Esophagus muscularis mucosa (tissue), 3 donors: ENCODE data around the gene CFHR2.

Source experiments
- POLR2A ChIP-seq: fragments of 450-650 bp; IDR thresholded peaks from one replicate; pipeline ENCODE4 v1.6.1; 2017; ENCODE audit warnings: antibody characterized with exemption, moderate library complexity, mild to moderate bottlenecking, low read depth
- TF ChIP-seq, protein P1 (sequence below), 3 experiments: fragments of 200-600 bp in 2 of 3; fragments of 450-650 bp in 1 of 3; sonication (generic) in 2 of 3; IDR thresholded peaks; one replicate each; pipeline ENCODE4 v1.5.1; 2017 to 2019; ENCODE audit warnings: antibody characterized with exemption in 3 of 3, mild to moderate bottlenecking in 2 of 3, moderate library complexity in 1 of 3

DNA sequence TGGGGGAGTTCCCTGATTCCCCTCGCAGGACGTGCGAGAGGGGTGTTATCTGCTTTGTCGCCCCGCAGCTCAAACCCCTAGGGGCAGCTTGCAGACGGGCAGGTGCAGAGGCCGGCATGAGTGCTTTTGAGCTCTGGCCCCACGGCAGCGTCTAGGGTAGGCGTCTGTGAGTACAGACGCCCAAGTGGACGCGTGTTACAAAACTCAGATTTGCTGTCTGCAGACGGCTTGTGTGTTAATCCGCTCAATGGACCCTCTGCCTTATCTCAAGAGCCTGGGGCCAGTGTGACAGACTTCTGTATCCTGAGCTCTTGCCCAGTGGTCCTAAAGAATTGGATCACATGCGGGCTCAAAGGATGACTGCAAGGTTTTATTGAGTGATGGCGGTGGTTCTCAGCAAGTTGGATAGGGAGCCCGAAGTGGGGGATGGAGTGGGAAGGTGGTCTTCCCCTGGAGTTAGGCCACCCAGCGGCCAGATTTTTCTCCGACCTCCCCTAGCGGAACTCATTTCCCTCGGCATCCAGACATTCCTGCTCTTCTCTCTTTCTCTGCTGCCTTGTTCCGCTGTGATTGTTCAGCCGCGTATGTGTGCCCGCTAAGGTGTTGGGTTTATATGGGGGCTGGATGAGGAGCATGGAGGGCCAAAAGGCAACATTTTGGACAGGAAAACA lies 46.2 kb upstream of the CFHR2 start:
- no peak for TF ChIP-seq POLR2A
- TF ChIP-seq, protein P1, sequence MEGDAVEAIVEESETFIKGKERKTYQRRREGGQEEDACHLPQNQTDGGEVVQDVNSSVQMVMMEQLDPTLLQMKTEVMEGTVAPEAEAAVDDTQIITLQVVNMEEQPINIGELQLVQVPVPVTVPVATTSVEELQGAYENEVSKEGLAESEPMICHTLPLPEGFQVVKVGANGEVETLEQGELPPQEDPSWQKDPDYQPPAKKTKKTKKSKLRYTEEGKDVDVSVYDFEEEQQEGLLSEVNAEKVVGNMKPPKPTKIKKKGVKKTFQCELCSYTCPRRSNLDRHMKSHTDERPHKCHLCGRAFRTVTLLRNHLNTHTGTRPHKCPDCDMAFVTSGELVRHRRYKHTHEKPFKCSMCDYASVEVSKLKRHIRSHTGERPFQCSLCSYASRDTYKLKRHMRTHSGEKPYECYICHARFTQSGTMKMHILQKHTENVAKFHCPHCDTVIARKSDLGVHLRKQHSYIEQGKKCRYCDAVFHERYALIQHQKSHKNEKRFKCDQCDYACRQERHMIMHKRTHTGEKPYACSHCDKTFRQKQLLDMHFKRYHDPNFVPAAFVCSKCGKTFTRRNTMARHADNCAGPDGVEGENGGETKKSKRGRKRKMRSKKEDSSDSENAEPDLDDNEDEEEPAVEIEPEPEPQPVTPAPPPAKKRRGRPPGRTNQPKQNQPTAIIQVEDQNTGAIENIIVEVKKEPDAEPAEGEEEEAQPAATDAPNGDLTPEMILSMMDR (IDR thresholded peaks at IDR 0.05) = no peak
